CD14-positive monocyte (primary cell): ENCODE data around the gene OR1F1. TPM values are rescaled to one million over a fixed set of nuclear protein-coding genes. Genes with fewer than 3 reads are reported as not detected.

ENCODE experiments used
- DNase-seq, 3 donors: peaks; one replicate each; pipeline ENCODE4 v3.0.0-alpha.2; 2011 to 2022
- H2AFZ ChIP-seq: 2 replicates; pipeline ENCODE4 v1.6.0; 2012; ENCODE audit warnings: mild to moderate bottlenecking, low read depth, low read length, inconsistent platforms; ENCODE audit not compliant: insufficient read depth, poor library complexity, severe bottlenecking
- H3K27ac ChIP-seq, 2 donors: 1 replicate in 1 of 2; 2 replicates in 1 of 2; pipeline ENCODE4 v1.5.1; 2012 to 2013; ENCODE audit warnings: low read length in 2 of 2, control low read depth in 1 of 2, inconsistent platforms in 1 of 2, low read depth in 1 of 2, mild to moderate bottlenecking in 1 of 2
- H3K27me3 ChIP-seq, 2 donors: one replicate each; pipeline versions ENCODE4 v1.6.0 to v1.6.1; 2011 to 2013; ENCODE audit warnings: low read length in 2 of 2; ENCODE audit not compliant: control insufficient read depth in 2 of 2, insufficient read depth in 2 of 2
- H3K36me3 ChIP-seq, 2 donors: replicated peaks in 1 of 2; 1 replicate in 1 of 2; 2 replicates in 1 of 2; pipeline versions ENCODE4 v1.5.1 to v1.6.1; 2012 to 2013; ENCODE audit warnings: low read length in 2 of 2, control low read depth in 1 of 2, inconsistent platforms in 1 of 2, mild to moderate bottlenecking in 1 of 2; ENCODE audit not compliant: insufficient read depth in 2 of 2, control insufficient read depth in 1 of 2
- H3K4me1 ChIP-seq, 2 donors: 1 replicate in 1 of 2; 2 replicates in 1 of 2; pipeline versions ENCODE4 v1.5.1 to v1.6.1; 2012 to 2013; ENCODE audit warnings: low read length in 2 of 2, control low read depth in 1 of 2, inconsistent platforms in 1 of 2, mild to moderate bottlenecking in 1 of 2, moderate library complexity in 1 of 2; ENCODE audit not compliant: insufficient read depth in 2 of 2, control insufficient read depth in 1 of 2
- H3K4me2 ChIP-seq: replicated peaks from 2 replicates; pipeline ENCODE3; 2012; ENCODE audit warnings: low read length, moderate library complexity, mild to moderate bottlenecking; ENCODE audit not compliant: poor library complexity, severe bottlenecking; ENCODE audit errors: extremely low read depth
- H3K4me3 ChIP-seq, 3 experiments: fragments of 200-600 bp in 1 of 3; sonication (generic) in 1 of 3; replicated peaks in 1 of 3; 1 replicate in 2 of 3; 2 replicates in 1 of 3; pipeline ENCODE4 v1.5.1; 2011 to 2013; ENCODE audit warnings: low read length in 3 of 3, mild to moderate bottlenecking in 3 of 3, control low read depth in 2 of 3, low read depth in 2 of 3, inconsistent platforms in 1 of 3, moderate library complexity in 1 of 3
- H3K79me2 ChIP-seq: 2 replicates; pipeline ENCODE4 v1.6.0; 2012; ENCODE audit warnings: mild to moderate bottlenecking, control low read depth, inconsistent platforms, low read length, moderate library complexity; ENCODE audit not compliant: insufficient read depth
- H3K9ac ChIP-seq: 2 replicates; pipeline ENCODE4 v1.6.0; 2017; ENCODE audit warnings: low read length, mild to moderate bottlenecking; ENCODE audit not compliant: insufficient read depth, poor library complexity, severe bottlenecking
- H3K9me3 ChIP-seq, 2 donors: replicated peaks in 1 of 2; 1 replicate in 1 of 2; 2 replicates in 1 of 2; pipeline versions ENCODE4 v1.5.1 to v1.6.1; 2012 to 2013; ENCODE audit warnings: low read length in 2 of 2, control low read depth in 1 of 2; ENCODE audit not compliant: control insufficient read depth in 1 of 2, insufficient read depth in 1 of 2
- H4K20me1 ChIP-seq: 2 replicates; pipeline ENCODE4 v1.6.0; 2012; ENCODE audit warnings: mild to moderate bottlenecking, low read length, control low read depth, moderate library complexity; ENCODE audit not compliant: insufficient read depth
- H3K27ac Mint-ChIP-seq, 7 donors: one replicate each; pipeline ENCODE4 v1.8.0; 2020; ENCODE audit warnings: mild to moderate bottlenecking in 7 of 7, mixed read lengths in 7 of 7, moderate library complexity in 6 of 7, inconsistent platforms in 2 of 7
- H3K27me3 Mint-ChIP-seq, 3 donors: one replicate each; pipeline ENCODE4 v1.8.0; 2021 to 2022; ENCODE audit warnings: low read depth in 3 of 3, mild to moderate bottlenecking in 3 of 3, mixed read lengths in 3 of 3, moderate library complexity in 3 of 3, inconsistent platforms in 1 of 3
- H3K36me3 Mint-ChIP-seq, 2 donors: one replicate each; pipeline ENCODE4 v1.8.0; 2020; ENCODE audit warnings: mixed read lengths in 2 of 2, inconsistent platforms in 1 of 2, mild to moderate bottlenecking in 1 of 2
- H3K4me1 Mint-ChIP-seq: one replicate; pipeline ENCODE4 v1.8.0; 2020; ENCODE audit warnings: mild to moderate bottlenecking, mixed read lengths
- H3K4me3 Mint-ChIP-seq, 2 donors: one replicate each; pipeline ENCODE4 v1.8.0; 2020; ENCODE audit warnings: mild to moderate bottlenecking in 2 of 2, mixed read lengths in 2 of 2, moderate library complexity in 1 of 2
- H3K9me3 Mint-ChIP-seq, 7 donors: one replicate each; pipeline ENCODE4 v1.8.0; 2020 to 2022; ENCODE audit warnings: mixed read lengths in 7 of 7, mild to moderate bottlenecking in 6 of 7, moderate library complexity in 6 of 7, inconsistent platforms in 2 of 7
- CTCF ChIP-seq: fragments of 200-600 bp; IDR thresholded peaks from one replicate; pipeline ENCODE4 v1.8.0; 2022; ENCODE audit warnings: antibody characterized with exemption, mild to moderate bottlenecking
- WGBS: methylation state at CpG from one replicate; pipeline ENCODE4 v1.1.5; 2013; ENCODE audit warnings: missing lambda C conversion rate; ENCODE audit not compliant: insufficient coverage; 5-methylcytosine and 5-hydroxymethylcytosine counted together
- intact Hi-C, 2 donors: fragments of 100-400 bp; cut with micrococcal nuclease; formaldehyde crosslinking; loops; one replicate each; pipeline versions ENCODE4 v1.15.0 to v1.15.1; 2023
- polyA plus RNA-seq, 3 donors: library from polyadenylated mRNA; depleted of rRNA in 1 of 3; unstranded in 2 of 3; stranded (reverse) in 1 of 3; fragments of 300-500 nt in 2 of 3; fragments of >200 nt in 1 of 3; fragmentation: Illumina TruSeq in 2 of 3; gene quantifications; 1 replicate in 2 of 3; 2 replicates in 1 of 3; pipeline ENCODE4 v1.2.3, GENCODE V29; 2012 to 2021

The OR1F1 gene
- polyA plus RNA-seq, 3 donors: not detected

GRCh38 chr16:3140603-3141427 is 47.2 kb upstream of the OR1F1 start:
- Mint-ChIP-seq H3K9me3 (no peaks in the 10 kb centered on the region), H3K36me3 (peaks cover 47 to 63% of the 10 kb centered on the region in 2 donors), H3K27ac (no peak overlapping the region), H3K4me3 (no peak overlapping the region), H3K4me1 (peaks cover 7% of the 10 kb centered on the region), H3K27me3 (peaks cover 2 to 9% (median 9%) of the 10 kb centered on the region in 3 donors)
- H3K4me3 ChIP-seq: no peak overlapping the region
- peaks cover 4% of the 10 kb centered on the region for H4K20me1 ChIP-seq
- intact Hi-C loops: no loop called here
- no peak for TF ChIP-seq CTCF
- peaks cover 10% of the 10 kb centered on the region for H3K79me2 ChIP-seq
- no peak overlapping the region for H2AFZ ChIP-seq
- 96% methylated on average over 68 of the region's 69 CpGs for WGBS
- no peaks in the 10 kb centered on the region for H3K9me3 ChIP-seq
- no peak overlapping the region for H3K4me2 ChIP-seq
- peaks cover 42 to 64% of the 10 kb centered on the region in 2 donors for H3K36me3 ChIP-seq
- H3K27me3 ChIP-seq: no peaks in the 10 kb centered on the region
- no peak for DNase-seq
- H3K9ac ChIP-seq: no peak overlapping the region
- no peak overlapping the region for H3K27ac ChIP-seq
- H3K4me1 ChIP-seq: peaks cover 4 to 5% of the 10 kb centered on the region in 2 donors

GRCh38 chr16:3141781-3142311 is 46.2 kb upstream of the OR1F1 start:
- H3K36me3 Mint-ChIP-seq: peaks cover 47 to 63% of the 10 kb centered on the region in 2 donors
- H3K4me2 ChIP-seq: no peak overlapping the region
- DNase-seq: no peak
- 97% methylated on average over 19 of the region's 23 CpGs for WGBS
- H3K27me3 Mint-ChIP-seq: peaks cover 2 to 9% (median 8%) of the 10 kb centered on the region in 3 donors
- H3K9me3 Mint-ChIP-seq: no peaks in the 10 kb centered on the region
- no peak for TF ChIP-seq CTCF
- peaks cover 1% of the 10 kb centered on the region for H3K4me1 Mint-ChIP-seq
- H3K27me3 ChIP-seq: no peaks in the 10 kb centered on the region
- no peaks in the 10 kb centered on the region for H3K9me3 ChIP-seq
- no peak overlapping the region for H3K9ac ChIP-seq
- no peak overlapping the region for H3K27ac Mint-ChIP-seq
- peaks cover 4% of the 10 kb centered on the region for H4K20me1 ChIP-seq
- no peak overlapping the region for H3K27ac ChIP-seq
- H2AFZ ChIP-seq: no peak overlapping the region
- intact Hi-C loops: no loop called here
- no peak overlapping the region for H3K4me3 Mint-ChIP-seq
- peaks cover 42 to 64% of the 10 kb centered on the region in 2 donors for H3K36me3 ChIP-seq
- peaks cover 4% of the 10 kb centered on the region for H3K79me2 ChIP-seq
- H3K4me3 ChIP-seq: no peak overlapping the region
- H3K4me1 ChIP-seq: no peaks in the 10 kb centered on the region
